ENCODE data around the gene NIPA2. TPM values are rescaled to one million over a fixed set of nuclear protein-coding genes. Genes with fewer than 3 reads are reported as not detected.

The NIPA2 gene
- total RNA-seq, 4 donors from 2014 or later = 29.9 to 41.3 (median 34.5) TPM

DNA sequence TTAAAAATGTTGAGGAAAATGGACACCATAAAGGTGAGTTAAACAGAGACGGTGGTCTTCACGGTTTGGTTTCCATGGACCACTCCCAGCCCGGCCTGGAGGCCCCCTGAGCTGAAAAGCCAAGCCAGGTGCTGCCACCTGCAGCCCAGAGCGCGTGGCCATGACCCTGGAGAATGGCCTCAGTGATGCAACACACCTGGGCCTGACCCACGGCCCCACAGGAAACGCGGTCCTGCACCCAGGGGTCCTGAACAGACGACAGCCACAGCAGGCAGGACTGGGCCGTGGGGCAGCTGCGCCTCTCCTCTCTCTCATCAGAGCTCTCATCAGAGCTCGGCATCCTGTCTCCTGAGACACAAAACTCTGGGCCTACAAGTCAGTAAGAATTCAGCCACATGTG lies 64.1 kb downstream of the NIPA2 start:
- DNase-seq (ENCODE audit: extremely low spot score) = no peak
- intact Hi-C loops (cut with DNase I) = no loop called here
- Histone ChIP-seq H3K36me3 (peaks cover 50 to 86% (median 74%) of the 10 kb centered on the region in 4 donors), H3K27ac (replicated peaks in 1 of 4) (no peak overlapping the region), H3K9me3 (no peaks in the 10 kb centered on the region), H3K27me3 (no peaks in the 10 kb centered on the region), H3K4me3 (no peak overlapping the region), H3K4me1 (no peaks in the 10 kb centered on the region)
- 88% methylated on average over 11 of the region's 12 CpGs for WGBS
- TF ChIP-seq POLR2A (IDR thresholded peaks at IDR 0.05; ENCODE audit: low read depth) = no peak
- TF ChIP-seq, protein P1, sequence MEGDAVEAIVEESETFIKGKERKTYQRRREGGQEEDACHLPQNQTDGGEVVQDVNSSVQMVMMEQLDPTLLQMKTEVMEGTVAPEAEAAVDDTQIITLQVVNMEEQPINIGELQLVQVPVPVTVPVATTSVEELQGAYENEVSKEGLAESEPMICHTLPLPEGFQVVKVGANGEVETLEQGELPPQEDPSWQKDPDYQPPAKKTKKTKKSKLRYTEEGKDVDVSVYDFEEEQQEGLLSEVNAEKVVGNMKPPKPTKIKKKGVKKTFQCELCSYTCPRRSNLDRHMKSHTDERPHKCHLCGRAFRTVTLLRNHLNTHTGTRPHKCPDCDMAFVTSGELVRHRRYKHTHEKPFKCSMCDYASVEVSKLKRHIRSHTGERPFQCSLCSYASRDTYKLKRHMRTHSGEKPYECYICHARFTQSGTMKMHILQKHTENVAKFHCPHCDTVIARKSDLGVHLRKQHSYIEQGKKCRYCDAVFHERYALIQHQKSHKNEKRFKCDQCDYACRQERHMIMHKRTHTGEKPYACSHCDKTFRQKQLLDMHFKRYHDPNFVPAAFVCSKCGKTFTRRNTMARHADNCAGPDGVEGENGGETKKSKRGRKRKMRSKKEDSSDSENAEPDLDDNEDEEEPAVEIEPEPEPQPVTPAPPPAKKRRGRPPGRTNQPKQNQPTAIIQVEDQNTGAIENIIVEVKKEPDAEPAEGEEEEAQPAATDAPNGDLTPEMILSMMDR (IDR thresholded peaks at IDR 0.05) = no peak
- TF ChIP-seq POLR2AphosphoS5 (IDR thresholded peaks at IDR 0.05) = no peak

DNA sequence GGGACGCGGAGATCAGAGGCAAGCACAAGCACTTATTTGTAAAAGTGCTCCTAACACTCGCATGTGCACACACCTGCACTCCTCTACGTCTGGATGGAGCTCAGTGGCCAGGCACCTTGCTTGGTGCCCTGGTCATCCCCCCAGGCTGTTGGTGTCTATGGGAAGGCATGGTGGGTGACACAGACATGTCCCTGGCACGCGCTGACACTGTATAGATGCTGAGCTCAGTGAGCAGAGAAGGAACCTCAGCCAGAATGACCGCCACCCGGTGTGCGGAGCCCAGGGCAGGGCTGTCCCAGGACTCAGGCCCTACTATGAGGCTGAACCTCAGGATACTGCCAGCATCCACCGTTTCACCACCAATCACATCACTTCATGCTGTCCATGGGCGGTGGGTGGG lies 64.5 kb downstream of the NIPA2 start:
- no peak for DNase-seq (ENCODE audit: extremely low spot score)
- no peaks in the 10 kb centered on the region for H3K9me3 ChIP-seq
- no peaks in the 10 kb centered on the region for H3K4me1 ChIP-seq
- H3K27me3 ChIP-seq = no peaks in the 10 kb centered on the region
- H3K4me3 ChIP-seq = no peak overlapping the region
- intact Hi-C loops (cut with DNase I) = no loop called here
- WGBS = 97% methylated on average over 7 of the region's 11 CpGs
- no peak for TF ChIP-seq EP300 (IDR thresholded peaks at IDR 0.05)
- TF ChIP-seq, protein P1 (IDR thresholded peaks at IDR 0.05) = no peak
- no peak for TF ChIP-seq POLR2A (IDR thresholded peaks at IDR 0.05; ENCODE audit: low read depth)
- TF ChIP-seq POLR2AphosphoS5 (IDR thresholded peaks at IDR 0.05) = no peak
- H3K36me3 ChIP-seq = peaks cover 54 to 86% (median 74%) of the 10 kb centered on the region in 4 donors
- no peak overlapping the region for H3K27ac ChIP-seq (replicated peaks in 1 of 4)

DNA sequence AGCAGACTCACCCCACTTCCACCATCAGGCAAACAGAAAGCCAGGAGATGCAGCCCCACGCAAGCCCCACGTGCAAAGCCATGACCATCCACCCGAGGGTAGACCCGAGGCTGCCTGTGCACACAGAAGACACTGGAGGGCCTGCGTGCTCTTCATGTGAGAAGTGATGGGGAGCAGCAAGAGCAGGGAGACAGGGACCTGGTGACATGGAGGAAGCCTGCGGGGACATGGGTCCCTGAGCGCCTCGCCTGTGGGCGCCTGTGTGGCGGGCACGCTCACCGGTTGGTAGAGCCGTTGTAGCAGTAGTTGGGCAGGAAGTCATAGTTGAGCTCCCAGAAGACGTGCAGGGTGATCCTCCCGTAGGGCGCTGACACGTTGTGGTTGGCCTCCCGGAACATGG lies 65.0 kb downstream of the NIPA2 start:
- WGBS = 95% methylated on average over 11 of the region's 18 CpGs
- Histone ChIP-seq H3K4me3 (no peak overlapping the region), H3K4me1 (no peaks in the 10 kb centered on the region), H3K27me3 (no peaks in the 10 kb centered on the region), H3K27ac (replicated peaks in 1 of 4) (no peak overlapping the region), H3K36me3 (peaks cover 59 to 89% (median 76%) of the 10 kb centered on the region in 4 donors), H3K9me3 (no peaks in the 10 kb centered on the region)
- intact Hi-C loops (cut with DNase I) = no loop called here
- no peak for TF ChIP-seq POLR2AphosphoS5 (IDR thresholded peaks at IDR 0.05)
- TF ChIP-seq, protein P1 (IDR thresholded peaks at IDR 0.05) = no peak
- TF ChIP-seq EP300 (IDR thresholded peaks at IDR 0.05) = no peak
- no peak for TF ChIP-seq POLR2A (IDR thresholded peaks at IDR 0.05; ENCODE audit: low read depth)
- no peak for DNase-seq (ENCODE audit: extremely low spot score)

DNA sequence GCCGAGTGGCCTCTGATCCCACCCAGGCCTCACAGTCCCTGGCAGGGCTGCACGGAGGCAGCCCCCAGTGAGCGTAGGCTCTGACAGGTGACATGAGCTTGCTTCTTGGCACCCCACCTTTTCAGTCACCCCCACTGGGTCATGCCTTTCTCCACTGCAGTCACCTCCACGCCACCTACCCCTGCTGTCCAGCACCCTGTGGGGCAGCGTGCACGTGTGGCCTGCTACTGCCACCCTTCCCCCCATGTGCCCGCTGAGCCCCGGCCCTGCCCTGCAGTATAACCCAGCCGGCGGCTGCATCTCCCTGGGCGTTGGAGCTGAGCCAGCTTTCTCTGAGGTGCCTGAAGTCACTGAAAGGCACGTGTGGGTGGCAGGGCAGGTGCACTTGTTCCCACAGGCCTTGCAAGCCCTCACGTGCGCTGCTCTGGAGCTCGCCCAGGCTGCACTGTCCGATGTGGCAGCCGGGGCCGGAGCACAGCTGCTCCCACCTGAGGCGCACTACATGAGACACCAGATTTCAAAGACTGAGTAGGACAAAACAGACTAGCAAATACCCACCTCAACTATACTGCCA lies 65.6 kb downstream of the NIPA2 start:
- no peaks in the 10 kb centered on the region for H3K9me3 ChIP-seq
- H3K27ac ChIP-seq (replicated peaks in 1 of 4) = no peak overlapping the region
- H3K4me3 ChIP-seq = no peak overlapping the region
- DNase-seq (ENCODE audit: extremely low spot score) = no peak
- TF ChIP-seq POLR2AphosphoS5 (IDR thresholded peaks at IDR 0.05) (no peak), POLR2A (IDR thresholded peaks at IDR 0.05; ENCODE audit: low read depth) (no peak), EP300 (IDR thresholded peaks at IDR 0.05) (no peak)
- TF ChIP-seq, protein P1 (IDR thresholded peaks at IDR 0.05) = no peak
- 86% methylated on average over 18 of the region's 19 CpGs for WGBS
- H3K27me3 ChIP-seq = no peaks in the 10 kb centered on the region
- intact Hi-C loops (cut with DNase I) = no loop called here
- no peaks in the 10 kb centered on the region for H3K4me1 ChIP-seq
- H3K36me3 ChIP-seq = peaks cover 65 to 89% (median 77%) of the 10 kb centered on the region in 4 donors

DNA sequence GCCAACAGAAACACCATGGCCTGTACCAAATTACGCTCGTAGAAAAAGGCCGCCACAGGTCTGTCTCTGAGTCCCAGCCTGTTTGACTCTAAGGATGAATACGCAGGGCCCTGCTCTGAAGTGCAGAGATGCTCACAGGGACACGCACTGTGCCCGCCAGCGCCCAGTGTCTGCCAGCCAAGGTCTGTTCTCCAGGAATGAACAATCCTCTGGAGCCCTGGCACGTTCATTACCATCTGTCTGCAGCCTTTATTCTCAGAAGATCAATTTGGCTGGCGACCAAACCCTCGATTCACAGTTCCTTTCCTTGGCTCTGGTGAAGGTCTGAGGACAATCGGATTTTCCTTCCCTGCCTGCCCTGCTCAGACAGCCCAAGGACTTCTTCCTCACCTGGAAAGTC lies 66.3 kb downstream of the NIPA2 start:
- TF ChIP-seq EP300 (IDR thresholded peaks at IDR 0.05) = no peak
- no peak for TF ChIP-seq POLR2AphosphoS5 (IDR thresholded peaks at IDR 0.05)
- TF ChIP-seq, protein P1 (IDR thresholded peaks at IDR 0.05) = no peak
- no peak for TF ChIP-seq POLR2A (IDR thresholded peaks at IDR 0.05; ENCODE audit: low read depth)
- Histone ChIP-seq H3K4me3 (no peak overlapping the region), H3K9me3 (no peaks in the 10 kb centered on the region), H3K27ac (replicated peaks in 1 of 4) (no peak overlapping the region), H3K36me3 (peaks cover 65 to 89% (median 77%) of the 10 kb centered on the region in 4 donors), H3K27me3 (no peaks in the 10 kb centered on the region), H3K4me1 (no peaks in the 10 kb centered on the region)
- DNase-seq (ENCODE audit: extremely low spot score) = no peak
- 67% methylated on average over 11 of the region's 11 CpGs for WGBS
- intact Hi-C loops (cut with DNase I) = no loop called here
